Esophagus mucosa (tissue), 1 donor: Measurements from ENCODE around the gene UTS2R. TPM values are rescaled to one million over a fixed set of nuclear protein-coding genes. Genes with fewer than 3 reads are reported as not detected.

Experiments used
- ATAC-seq: fragments of 200-7000 bp; cut with Tn5 transposase; one replicate; pipeline ENCODE4 v1.9.1; 2020
- total RNA-seq: library from RNA; stranded (reverse); gene quantifications from one replicate; pipeline ENCODE4 v1.2.4, GENCODE V29; 2023
- donor health status: DM: yes; HTN: yes; CAD: no.

UTS2R gene
- not detected for total RNA-seq

GRCh38 chr17:82371333-82372248, at the start of gene UTS2R:
Gene UTS2R, plus strand, starts transcription at chr17:82371765. Its CDS starts 2,560 bp downstream, at chr17:82374325.
- no peak for ATAC-seq

DNA sequence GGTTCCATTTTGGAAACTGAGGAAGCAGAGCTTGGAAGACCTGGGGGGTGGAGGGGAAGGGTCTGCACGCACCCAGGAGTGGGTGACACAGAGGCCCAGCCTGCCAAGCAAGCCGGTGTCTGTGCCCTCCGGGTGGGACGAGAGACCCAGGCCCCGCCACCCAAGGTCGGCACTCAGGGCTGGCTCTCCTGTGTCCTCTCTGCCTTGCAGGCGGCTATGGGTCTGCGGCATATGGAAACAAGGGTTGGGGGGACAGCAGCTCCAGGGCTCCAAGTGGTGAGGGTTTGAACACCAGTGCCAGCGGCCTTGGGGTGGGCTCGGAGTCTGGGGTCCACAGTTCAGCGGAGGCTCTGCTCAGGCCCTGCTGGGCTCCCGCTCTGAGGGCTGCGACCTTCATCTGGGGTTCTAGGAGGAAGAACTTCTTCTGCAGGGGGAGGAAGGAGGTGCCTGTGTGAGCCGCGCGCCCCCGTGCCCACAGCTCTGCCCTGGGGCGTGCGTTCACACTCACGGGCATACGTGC, 49.6 kb upstream of the UTS2R start:
- no peak for ATAC-seq

DNA sequence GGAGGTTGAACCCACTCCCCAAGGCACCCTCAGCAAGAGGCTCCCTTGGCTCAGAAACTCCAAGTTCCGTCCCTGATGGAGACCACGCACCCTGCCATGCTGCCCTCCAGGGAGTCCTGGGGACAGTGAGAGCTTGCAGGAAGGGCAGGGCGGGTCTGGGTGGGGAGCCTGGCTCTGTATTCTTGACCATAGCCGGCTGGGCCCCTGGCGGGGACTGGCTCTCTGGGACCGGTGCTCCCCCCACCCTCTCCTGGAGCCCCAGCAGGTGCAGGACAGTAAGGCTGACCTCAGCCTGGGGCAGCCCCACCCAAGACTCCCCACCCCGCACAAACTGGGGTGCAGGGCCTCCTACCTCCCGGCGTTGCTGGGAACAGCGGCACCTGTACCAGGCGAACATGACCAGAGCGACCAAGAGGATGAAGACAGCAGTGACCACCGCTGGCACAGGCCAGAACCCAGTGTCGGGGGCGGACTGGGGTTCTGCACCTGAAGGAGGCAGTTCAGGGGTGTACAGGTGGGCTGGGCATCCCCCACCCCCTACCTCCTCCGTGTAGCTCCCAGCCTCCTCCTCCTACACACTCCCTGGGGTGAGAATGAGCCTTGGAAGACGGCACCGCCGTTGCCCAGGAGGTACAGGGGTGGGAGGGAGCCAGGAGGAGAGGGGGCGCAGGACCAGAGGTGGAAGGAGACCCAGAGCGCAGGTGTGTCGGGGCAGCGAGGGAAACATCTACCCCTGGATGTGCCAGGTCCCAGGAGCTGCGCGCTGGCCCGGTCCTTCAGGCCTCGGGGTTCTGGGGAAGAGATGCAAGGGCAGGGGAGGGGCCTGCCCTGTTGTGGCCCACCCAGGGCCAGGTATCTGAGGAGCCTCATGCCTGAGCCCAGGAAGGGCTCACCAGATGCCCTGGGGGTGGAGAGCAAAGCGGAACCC, 48.8 kb upstream of the UTS2R start:
- no peak for ATAC-seq

DNA sequence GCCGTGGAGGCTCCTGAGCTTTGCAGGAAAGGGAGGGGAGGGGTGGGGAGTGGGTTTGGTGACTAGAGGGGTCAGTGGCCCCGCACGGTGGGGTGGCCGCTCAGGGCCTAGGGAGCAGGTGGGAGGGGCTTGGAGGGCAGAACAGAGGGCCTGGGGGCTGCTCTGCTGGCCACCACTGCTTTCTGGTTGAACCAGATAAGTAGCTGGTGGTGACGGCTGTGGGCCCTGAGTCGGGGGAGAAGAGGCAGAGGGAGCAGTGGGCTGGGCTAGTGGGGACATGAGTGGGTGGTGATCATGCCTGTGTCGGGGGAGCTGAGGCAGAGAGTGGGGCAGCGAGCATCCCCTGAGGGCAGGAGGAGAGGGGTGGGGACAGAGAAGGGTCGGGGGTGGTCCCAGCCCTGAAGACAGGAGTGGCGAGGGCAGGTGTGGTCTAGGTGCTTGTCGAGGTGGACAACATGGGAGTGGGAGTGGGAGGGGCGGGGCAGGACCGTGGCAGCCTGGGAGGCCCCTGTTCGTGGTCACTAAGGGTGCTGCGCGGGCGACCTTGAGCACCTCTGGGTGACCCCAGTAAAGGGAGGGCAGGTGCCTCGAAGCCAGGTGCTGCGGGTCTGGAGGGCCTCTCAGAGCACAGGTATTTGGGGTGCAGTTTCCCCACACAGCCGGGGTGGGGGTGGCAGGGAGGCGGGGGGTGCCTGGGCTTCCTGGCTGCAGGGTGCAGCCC, 47.9 kb upstream of the UTS2R start:
- ATAC-seq, result no peak

GRCh38 chr17:82324566-82325285, 46.8 kb upstream of the UTS2R start:
- ATAC-seq, result peak; percentile 23

DNA sequence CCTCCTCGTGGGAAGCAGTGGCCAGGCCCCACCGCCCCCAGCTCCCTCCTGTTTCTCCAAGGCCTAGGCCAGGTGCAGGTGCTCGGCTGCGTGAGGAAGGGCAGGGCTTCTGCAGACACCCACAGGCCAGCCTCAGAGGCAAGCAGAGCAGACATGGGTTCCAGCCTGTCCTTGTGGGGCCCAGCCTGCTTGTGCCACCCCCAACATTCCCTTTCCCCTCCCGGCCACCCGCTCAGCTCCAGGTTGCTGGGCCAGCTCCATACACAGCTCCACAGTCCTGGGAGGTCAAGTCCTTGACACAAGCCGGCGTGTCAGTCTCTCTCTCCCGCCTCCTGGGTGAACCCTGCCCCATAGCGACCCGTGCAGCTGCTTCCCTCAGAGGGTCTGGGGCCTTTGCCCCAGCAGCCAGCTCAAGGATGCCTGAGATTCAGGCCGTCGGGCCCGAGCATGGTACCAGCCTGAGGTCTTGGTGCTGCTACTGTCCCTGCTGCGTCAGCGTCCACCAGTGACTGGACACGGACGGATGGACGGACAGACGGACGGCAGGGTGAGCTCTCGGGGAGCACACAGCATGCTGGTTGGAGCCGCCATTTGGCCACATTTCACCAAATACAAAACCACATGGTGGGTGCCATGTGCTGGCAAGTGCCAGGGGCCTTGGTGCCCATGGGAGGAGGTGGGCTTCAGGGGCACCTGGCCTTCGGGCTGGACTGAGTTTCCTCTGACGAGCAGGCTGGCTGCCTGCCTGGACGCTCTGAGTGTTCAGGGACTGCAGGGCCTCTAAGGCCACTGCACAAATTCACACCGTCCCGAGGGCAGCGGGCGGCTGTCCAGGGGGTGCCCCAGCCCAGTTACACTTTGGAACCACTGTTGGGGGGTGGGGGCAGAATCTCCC, 46.0 kb upstream of the UTS2R start:
- no peak for ATAC-seq

- no peak for ATAC-seq
Measured at GRCh38 chr17:82327289-82327688, 44.3 kb upstream of the UTS2R start.

- no peak for ATAC-seq
Measured at GRCh38 chr17:82327757-82328140, 43.8 kb upstream of the UTS2R start.

DNA sequence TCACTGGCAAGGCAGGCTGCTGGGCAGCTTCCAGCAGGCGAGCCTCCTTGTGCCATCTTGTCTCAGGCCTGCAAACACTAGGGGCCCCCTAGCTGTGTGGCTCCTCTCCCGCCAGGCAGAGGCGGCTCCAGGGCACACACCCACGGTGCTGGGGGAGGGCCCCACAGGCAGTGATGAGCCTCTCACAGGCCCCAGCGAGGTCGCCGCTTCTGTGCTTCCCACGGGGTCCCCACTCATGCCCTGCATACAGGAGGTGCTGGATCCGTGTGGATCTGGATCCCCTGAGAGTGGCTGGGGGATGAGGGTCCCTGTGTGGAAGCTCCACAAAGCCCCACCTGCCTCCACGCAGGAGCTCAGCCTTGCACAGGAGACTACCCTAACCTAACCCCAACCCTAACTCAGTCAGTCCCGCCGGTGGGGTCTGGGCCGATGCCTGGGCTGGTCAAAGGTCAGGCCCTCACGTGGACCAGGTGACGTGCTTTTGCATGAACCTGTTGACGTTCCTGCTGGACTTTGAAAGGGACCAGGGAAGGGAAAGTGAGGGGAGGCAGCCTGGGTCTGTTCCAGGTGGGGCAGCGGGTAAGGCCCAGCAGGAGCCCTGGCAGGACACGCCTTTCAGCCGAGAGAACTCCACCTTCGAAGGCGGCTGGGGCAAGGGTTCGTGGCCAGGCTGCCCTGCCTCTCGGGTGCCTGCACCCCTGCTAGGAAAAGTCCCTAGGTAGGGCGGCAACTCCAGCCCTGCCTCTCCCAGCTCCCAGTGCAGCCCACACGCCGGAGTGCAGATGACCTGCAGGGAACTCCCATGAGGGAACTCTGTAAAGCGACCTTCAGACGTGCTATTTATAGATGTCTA, 43.2 kb upstream of the UTS2R start:
- no peak for ATAC-seq

GRCh38 chr17:82328994-82329507, 42.5 kb upstream of the UTS2R start:
- ATAC-seq, result no peak

DNA sequence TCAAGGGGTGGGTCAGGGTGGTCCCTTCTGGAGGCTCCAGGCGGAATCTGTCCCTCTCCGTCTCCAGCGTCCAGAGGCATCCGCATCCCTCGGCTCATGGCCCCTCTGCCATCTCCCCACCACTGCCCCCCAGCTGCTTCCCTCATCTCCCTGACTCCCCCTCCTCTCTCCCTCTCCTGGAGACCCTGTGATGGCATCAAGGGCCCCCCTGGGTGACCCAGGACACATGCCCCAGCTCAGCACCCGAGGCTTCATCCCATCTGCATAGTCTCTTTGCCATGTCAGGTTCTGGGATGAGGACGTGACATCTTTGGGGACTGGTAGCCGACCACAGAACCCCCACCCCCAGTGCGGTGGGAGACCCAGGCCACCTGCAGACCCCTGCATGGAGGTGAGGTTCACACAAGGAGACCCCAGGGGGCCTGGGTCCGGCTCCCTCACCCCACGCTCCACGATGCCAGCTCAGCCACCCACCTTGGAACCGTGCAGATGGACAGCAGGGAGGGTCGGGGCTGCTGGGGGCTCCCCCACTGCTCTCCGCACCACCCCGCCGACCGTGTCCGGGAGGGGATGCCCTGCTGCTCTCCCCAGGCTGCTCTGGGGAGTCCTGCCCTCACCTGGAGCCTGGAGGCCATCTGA, 41.8 kb upstream of the UTS2R start:
- no peak for ATAC-seq

DNA sequence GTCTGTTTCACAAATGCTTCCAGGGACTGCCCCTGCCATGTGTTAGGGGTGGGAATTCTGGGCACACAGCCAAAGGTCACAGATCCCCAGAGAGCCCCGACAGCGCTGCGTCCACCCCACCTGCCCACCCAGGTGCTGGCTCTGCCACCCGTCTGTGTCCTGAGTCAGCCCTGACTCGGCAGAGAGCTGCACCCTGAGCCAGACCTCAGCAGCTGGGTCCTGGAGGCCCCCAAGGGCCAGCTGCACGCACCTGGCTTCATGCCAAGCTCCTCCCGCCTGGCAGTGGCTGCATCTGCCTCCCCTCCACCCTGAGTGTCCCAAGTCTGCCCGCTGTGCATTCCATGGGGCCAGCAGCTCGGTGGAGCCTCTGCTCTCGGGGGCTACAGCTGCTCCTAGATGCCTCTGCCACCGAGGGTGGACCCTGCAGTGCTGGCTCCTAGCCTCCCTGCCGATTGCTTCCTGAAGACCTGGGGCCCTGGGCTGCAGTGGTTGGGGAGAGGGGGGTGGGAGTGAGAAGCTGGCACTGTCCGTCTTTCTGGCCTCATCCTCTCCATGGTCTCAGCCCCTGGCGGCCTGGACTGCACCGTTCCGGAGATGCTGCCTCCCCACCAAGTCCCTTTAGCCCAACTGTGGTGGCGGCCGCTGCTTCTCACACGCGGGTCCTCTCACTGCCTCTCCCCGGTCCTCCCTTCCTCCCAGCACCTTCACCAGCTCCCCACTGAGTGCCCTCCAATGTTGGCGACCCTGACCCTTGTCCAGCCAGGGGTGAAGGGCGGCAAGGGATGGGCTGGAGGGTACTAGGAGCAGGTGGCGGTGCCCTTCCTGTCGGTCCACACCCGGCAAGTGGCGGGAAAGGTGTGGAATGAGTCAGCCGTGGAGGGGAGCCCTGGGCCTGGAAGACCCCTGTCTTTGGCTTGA, 41.0 kb upstream of the UTS2R start:
- no peak for ATAC-seq

- no peak for ATAC-seq
Measured at GRCh38 chr17:82331345-82331939, 40.1 kb upstream of the UTS2R start.

GRCh38 chr17:82332669-82333278, 38.8 kb upstream of the UTS2R start:
- peak; percentile 41 for ATAC-seq

DNA sequence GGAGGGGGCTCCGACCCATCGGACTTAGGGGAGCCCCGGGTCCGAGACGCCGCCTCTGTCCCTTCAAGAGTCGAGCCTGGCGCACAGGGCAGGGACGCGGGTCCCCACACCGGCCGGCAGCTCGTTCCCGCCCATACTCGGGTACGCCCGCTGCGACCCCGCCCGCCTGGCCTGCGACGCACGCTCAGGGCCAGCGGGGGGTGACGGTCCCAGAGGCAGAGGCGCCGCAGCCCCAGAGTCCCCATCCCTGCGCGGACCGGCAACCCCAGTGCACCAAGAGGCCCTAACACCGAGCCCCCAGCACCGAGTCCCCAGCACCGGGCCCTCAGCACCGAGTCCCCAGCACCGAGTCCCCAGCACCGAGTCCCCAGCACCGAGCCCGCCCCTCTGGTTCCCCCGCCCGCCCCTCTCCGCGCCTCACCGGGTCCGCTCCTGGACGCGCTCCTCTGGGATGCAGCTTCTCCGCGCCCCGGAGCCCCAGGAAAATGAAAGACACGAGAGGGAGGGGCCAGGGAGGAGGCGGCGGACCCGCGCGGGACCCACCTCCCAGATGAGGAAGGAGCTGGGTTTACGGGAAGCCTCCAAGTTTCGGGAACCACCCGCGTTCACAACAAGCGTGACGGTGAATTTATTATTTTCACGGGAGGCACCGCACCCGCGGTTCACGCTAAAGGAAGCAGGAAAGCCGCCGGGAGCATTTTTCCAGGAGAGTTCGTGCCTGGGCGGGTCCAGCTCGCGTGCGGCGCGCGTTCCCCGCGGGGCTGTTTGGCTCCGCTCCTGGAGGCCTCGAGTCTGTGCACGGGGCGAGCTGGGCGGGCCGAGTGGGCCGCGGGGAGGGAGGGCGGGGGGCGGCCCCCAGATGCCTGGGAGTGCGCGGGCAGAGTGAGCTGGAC, 38.0 kb upstream of the UTS2R start, which contains the start of gene SECTM1:
Gene SECTM1, minus strand, starts transcription at position 488 of the 893 bp plus-strand sequence. CDS start 6,526 bp downstream, outside the sequence.
- peak; percentile 16 for ATAC-seq

DNA sequence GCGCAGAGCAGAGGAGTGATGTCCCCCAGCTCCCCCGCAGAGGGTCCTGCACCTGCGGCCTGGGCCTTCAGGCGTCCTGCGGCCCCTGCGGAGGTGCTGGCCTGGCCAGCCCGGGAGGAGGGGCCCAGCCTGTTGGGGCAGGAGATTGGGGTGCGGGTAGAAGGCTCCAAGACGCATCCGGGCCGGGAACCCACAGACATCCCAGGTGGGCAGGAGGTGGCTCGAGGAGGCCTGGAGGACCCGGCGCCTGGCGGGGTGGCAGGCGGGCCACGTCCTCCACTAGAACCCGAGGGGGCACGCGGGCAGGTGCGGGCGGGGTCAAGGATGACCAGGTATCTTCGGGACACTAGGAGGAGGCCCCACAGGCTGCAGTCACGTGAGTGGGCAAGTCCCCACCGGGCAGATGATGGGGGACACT, 37.4 kb upstream of the UTS2R start:
- no peak for ATAC-seq
